ENCODE data around the gene FAU.

FAU gene

GRCh38 chr11:65108469-65109123 is 13.3 kb downstream of the FAU start:
- TF ChIP-seq TAF1 (IDR thresholded peaks at IDR 0.05; ENCODE audit: borderline replicate concordance, insufficient read depth, low read length): no peak
- TF ChIP-seq POLR2AphosphoS5 (IDR thresholded peaks at IDR 0.05; ENCODE audit: low read depth, low read length): no peak
- no peak for TF ChIP-seq REST (IDR thresholded peaks at IDR 0.05; ENCODE audit: insufficient read depth in 1 of 2, low read depth in 2 of 2, low read length in 2 of 2)
- TF ChIP-seq FOXP2 (optimal IDR thresholded peaks at IDR 0.05; ENCODE audit: borderline replicate concordance, extremely low read depth, extremely low read length, insufficient read depth): no peak
- TF ChIP-seq SIN3A (IDR thresholded peaks at IDR 0.05; ENCODE audit: borderline replicate concordance, insufficient read depth, low read length): no peak

- no peak for TF ChIP-seq SIN3A (IDR thresholded peaks at IDR 0.05; ENCODE audit: borderline replicate concordance, insufficient read depth, low read length)
- no peak for TF ChIP-seq REST (IDR thresholded peaks at IDR 0.05; ENCODE audit: insufficient read depth in 1 of 2, low read depth in 2 of 2, low read length in 2 of 2)
- TF ChIP-seq POLR2AphosphoS5 (IDR thresholded peaks at IDR 0.05; ENCODE audit: low read depth, low read length): no peak
- TF ChIP-seq FOXP2 (optimal IDR thresholded peaks at IDR 0.05; ENCODE audit: borderline replicate concordance, extremely low read depth, extremely low read length, insufficient read depth): no peak
- TF ChIP-seq TAF1 (IDR thresholded peaks at IDR 0.05; ENCODE audit: borderline replicate concordance, insufficient read depth, low read length): no peak
These were observed 14.0 kb downstream of the FAU start for GRCh38 chr11:65107751-65108468.

GRCh38 chr11:65107078-65107477 is 14.9 kb downstream of the FAU start:
- TF ChIP-seq FOXP2 (optimal IDR thresholded peaks at IDR 0.05; ENCODE audit: borderline replicate concordance, extremely low read depth, extremely low read length, insufficient read depth) (no peak), TAF1 (IDR thresholded peaks at IDR 0.05; ENCODE audit: borderline replicate concordance, insufficient read depth, low read length) (no peak), REST (IDR thresholded peaks at IDR 0.05; ENCODE audit: insufficient read depth in 1 of 2, low read depth in 2 of 2, low read length in 2 of 2) (no peak), POLR2AphosphoS5 (IDR thresholded peaks at IDR 0.05; ENCODE audit: low read depth, low read length) (no peak), SIN3A (IDR thresholded peaks at IDR 0.05; ENCODE audit: borderline replicate concordance, insufficient read depth, low read length) (no peak)

GRCh38 chr11:65104628-65105027 is 17.3 kb downstream of the FAU start:
- TF ChIP-seq POLR2AphosphoS5 (IDR thresholded peaks at IDR 0.05; ENCODE audit: low read depth, low read length): no peak
- no peak for TF ChIP-seq SIN3A (IDR thresholded peaks at IDR 0.05; ENCODE audit: borderline replicate concordance, insufficient read depth, low read length)
- no peak for TF ChIP-seq TAF1 (IDR thresholded peaks at IDR 0.05; ENCODE audit: borderline replicate concordance, insufficient read depth, low read length)
- no peak for TF ChIP-seq REST (IDR thresholded peaks at IDR 0.05; ENCODE audit: insufficient read depth in 1 of 2, low read depth in 2 of 2, low read length in 2 of 2)
- no peak for TF ChIP-seq FOXP2 (optimal IDR thresholded peaks at IDR 0.05; ENCODE audit: borderline replicate concordance, extremely low read depth, extremely low read length, insufficient read depth)
